ENCODE results near the gene SLC22A13.

- TF ChIP-seq CTCF (conservative IDR thresholded peaks at IDR 0.05; ENCODE audit: low read depth in 2 of 2): no peak
- TF ChIP-seq EZH2 (IDR thresholded peaks at IDR 0.05; ENCODE audit: low read depth, unreplicated experiment): no peak
- no peak for TF ChIP-seq CREB1 (CRISPR knock-in tag; IDR thresholded peaks at IDR 0.05; ENCODE audit: low read depth)
- no peak for TF ChIP-seq JUNB (IDR thresholded peaks at IDR 0.05; ENCODE audit: unreplicated experiment)
- no peak for TF ChIP-seq REST (IDR thresholded peaks at IDR 0.05; ENCODE audit: unreplicated experiment)
- no peak for TF ChIP-seq POLR2AphosphoS5 (IDR thresholded peaks at IDR 0.05; ENCODE audit: low read depth)
- TF ChIP-seq EZH2phosphoT487 (IDR thresholded peaks at IDR 0.05; ENCODE audit: unreplicated experiment): no peak
- no peak for TF ChIP-seq ZNF114 (CRISPR knock-in tag; IDR thresholded peaks at IDR 0.05)
- TF ChIP-seq ETS1 (IDR thresholded peaks at IDR 0.05): no peak
- no peak for TF ChIP-seq STAT1 (IDR thresholded peaks at IDR 0.05; ENCODE audit: unreplicated experiment)
- TF ChIP-seq ZNF331 (CRISPR knock-in tag; IDR thresholded peaks at IDR 0.05; ENCODE audit: low read depth): no peak
- no peak for TF ChIP-seq ZNF462 (CRISPR knock-in tag; IDR thresholded peaks at IDR 0.05)
Measured at GRCh38 chr3:38313263-38313662, 47.7 kb downstream of the SLC22A13 start.
